ENCODE data around the gene GNB1L. TPM values are rescaled to one million over a fixed set of nuclear protein-coding genes. Genes with fewer than 3 reads are reported as not detected.

Gene GNB1L
- total and polyA plus RNA-seq, 2 donors (not counting 1 experiment from before 2014, with no cell fraction given) = 6.6 to 12.1 TPM

GRCh38 chr22:19868773-19869471, 14.2 kb upstream of the GNB1L start:
- intact Hi-C loops (cut with micrococcal nuclease) = no loop called here
- Mint-ChIP-seq H3K27me3 (no peaks in the 10 kb centered on the region), H3K9me3 (ENCODE audit: insufficient read depth) (no peaks in the 10 kb centered on the region), H3K4me3 (no peak overlapping the region), H3K4me1 (no peaks in the 10 kb centered on the region), H3K27ac (no peak overlapping the region)
- H4K20me1 ChIP-seq (ENCODE audit: control insufficient read depth, insufficient read depth, low read length, poor library complexity, severe bottlenecking) = no peaks in the 10 kb centered on the region
- TF ChIP-seq EZH2 (IDR thresholded peaks at IDR 0.05; ENCODE audit: borderline replicate concordance, insufficient read depth, low read depth, low read length, poor library complexity, severe bottlenecking) = no peak
- TF ChIP-seq CTCF (IDR thresholded peaks at IDR 0.05) = no peak
- H3K36me3 ChIP-seq (replicated peaks in 1 of 2; ENCODE audit: control extremely low read depth in 1 of 2, control insufficient read depth in 1 of 2, extremely low read depth in 1 of 2, insufficient read depth in 2 of 2, low read length in 1 of 2) = no peaks in the 10 kb centered on the region
- no peaks in the 10 kb centered on the region for H3K4me1 ChIP-seq (ENCODE audit: control insufficient read depth in 2 of 2, insufficient read depth in 2 of 2, low read length in 2 of 2)
- H3K27ac ChIP-seq (ENCODE audit: low read length in 2 of 2) = no peak overlapping the region
- H3K9ac ChIP-seq (ENCODE audit: low read length) = no peak overlapping the region
- DNase-seq (no peak), ATAC-seq (ENCODE audit: low read depth) (no peak)
- no peaks in the 10 kb centered on the region for H3K27me3 ChIP-seq (replicated peaks in 1 of 4; ENCODE audit: control extremely low read depth in 1 of 4, control insufficient read depth in 3 of 4, insufficient read depth in 4 of 4, low read length in 3 of 4)
- ChIA-PET CTCF (no interaction called here), POLR2A (no interaction called here)
- no peak overlapping the region for H3K4me2 ChIP-seq (replicated peaks; ENCODE audit: low read depth, low read length, poor library complexity, severe bottlenecking)
- no peak overlapping the region for H3K4me3 ChIP-seq (ENCODE audit: control extremely low read depth in 1 of 5, extremely low read depth in 1 of 5, insufficient read depth in 1 of 5, low read depth in 2 of 5, low read length in 4 of 5)
- H3K9me3 ChIP-seq (ENCODE audit: control extremely low read depth in 1 of 3, control insufficient read depth in 2 of 3, insufficient read depth in 1 of 3, low read length in 2 of 3) = no peaks in the 10 kb centered on the region
- WGBS (ENCODE audit: insufficient coverage) = 97% methylated on average over 18 of the region's 23 CpGs
- no peak overlapping the region for H2AFZ ChIP-seq (ENCODE audit: insufficient read depth, low read depth, low read length, poor library complexity, severe bottlenecking)
- peaks cover 3% of the 10 kb centered on the region for H3K79me2 ChIP-seq (ENCODE audit: control insufficient read depth, insufficient read depth, low read length)

- ATAC-seq (ENCODE audit: low read depth) (no peak), DNase-seq (no peak)
- Histone ChIP-seq H3K9ac (ENCODE audit: low read length) (no peak overlapping the region), H3K79me2 (ENCODE audit: control insufficient read depth, insufficient read depth, low read length) (peaks cover 3% of the 10 kb centered on the region), H3K4me3 (ENCODE audit: control extremely low read depth in 1 of 5, extremely low read depth in 1 of 5, insufficient read depth in 1 of 5, low read depth in 2 of 5, low read length in 4 of 5) (no peak overlapping the region), H3K36me3 (replicated peaks in 1 of 2; ENCODE audit: control extremely low read depth in 1 of 2, control insufficient read depth in 1 of 2, extremely low read depth in 1 of 2, insufficient read depth in 2 of 2, low read length in 1 of 2) (no peaks in the 10 kb centered on the region), H3K4me1 (ENCODE audit: control insufficient read depth in 2 of 2, insufficient read depth in 2 of 2, low read length in 2 of 2) (no peaks in the 10 kb centered on the region), H2AFZ (ENCODE audit: insufficient read depth, low read depth, low read length, poor library complexity, severe bottlenecking) (no peak overlapping the region), H4K20me1 (ENCODE audit: control insufficient read depth, insufficient read depth, low read length, poor library complexity, severe bottlenecking) (no peaks in the 10 kb centered on the region), H3K27ac (ENCODE audit: low read length in 2 of 2) (no peak overlapping the region), H3K9me3 (ENCODE audit: control extremely low read depth in 1 of 3, control insufficient read depth in 2 of 3, insufficient read depth in 1 of 3, low read length in 2 of 3) (no peaks in the 10 kb centered on the region), H3K4me2 (replicated peaks; ENCODE audit: low read depth, low read length, poor library complexity, severe bottlenecking) (no peak overlapping the region), H3K27me3 (replicated peaks in 1 of 4; ENCODE audit: control extremely low read depth in 1 of 4, control insufficient read depth in 3 of 4, insufficient read depth in 4 of 4, low read length in 3 of 4) (no peaks in the 10 kb centered on the region)
- H3K27me3 Mint-ChIP-seq = no peaks in the 10 kb centered on the region
- intact Hi-C loops (cut with micrococcal nuclease) = no loop called here
- TF ChIP-seq CTCF (IDR thresholded peaks at IDR 0.05) (no peak), EZH2 (IDR thresholded peaks at IDR 0.05; ENCODE audit: borderline replicate concordance, insufficient read depth, low read depth, low read length, poor library complexity, severe bottlenecking) (no peak)
- POLR2A ChIA-PET = no interaction called here
- CTCF ChIA-PET = no interaction called here
- no peak overlapping the region for H3K27ac Mint-ChIP-seq
- H3K9me3 Mint-ChIP-seq (ENCODE audit: insufficient read depth) = no peaks in the 10 kb centered on the region
- H3K4me1 Mint-ChIP-seq = no peaks in the 10 kb centered on the region
- 97% methylated on average over 3 of the region's 3 CpGs for WGBS (ENCODE audit: insufficient coverage)
- H3K4me3 Mint-ChIP-seq = no peak overlapping the region
Measured at GRCh38 chr22:19868333-19868732, 13.7 kb upstream of the GNB1L start.

Measured in B cell (primary cell).